Measurements from ENCODE around the gene ALDH1B1. TPM values are rescaled to one million over a fixed set of nuclear protein-coding genes. Genes with fewer than 3 reads are reported as not detected.

The ALDH1B1 gene
- total and polyA plus RNA-seq, 9 of the 15 experiments (the other 6 are each of a cell fraction or from before 2014, with no cell fraction given): 8.6 to 46.5 (median 30.8) TPM

Other genes with a start within 250 kb of the ALDH1B1 start
- gene IGFBPL1, start 31.8 kb downstream of the ALDH1B1 start, total RNA-seq (2014; rRNA removed): not detected in 2 replicates
- not detected in 2 replicates for gene IGFBPL1, start 31.8 kb downstream of the ALDH1B1 start, total RNA-seq (2014; rRNA removed; fragmentation: Illumina TruSeq; extraction: Trizol)
- not detected in 2 replicates for gene IGFBPL1, start 31.8 kb downstream of the ALDH1B1 start, total RNA-seq (2015; rRNA removed; fragmentation: Illumina TruSeq; extraction: Trizol)
- not detected in 2 replicates for gene IGFBPL1, start 31.8 kb downstream of the ALDH1B1 start, total RNA-seq (2021)
- not detected in 2 replicates for gene IGFBPL1, start 31.8 kb downstream of the ALDH1B1 start, polyA plus RNA-seq (2011; rRNA removed)
- gene IGFBPL1, start 31.8 kb downstream of the ALDH1B1 start, polyA plus RNA-seq (2014; fragmentation: Illumina TruSeq; extraction: Trizol): not detected in 2 replicates
- not detected for gene IGFBPL1, start 31.8 kb downstream of the ALDH1B1 start, polyA plus RNA-seq (2014; fragmentation: Nextera tagmentation; extraction: Ambion mirVana)
- not detected in 2 replicates for gene IGFBPL1, start 31.8 kb downstream of the ALDH1B1 start, polyA plus RNA-seq (2014; rRNA removed)
- gene ANKRD18A, start 227.9 kb downstream of the ALDH1B1 start, total RNA-seq (2014; rRNA removed): not detected in 2 replicates
- gene ANKRD18A, start 227.9 kb downstream of the ALDH1B1 start, total RNA-seq (2014; rRNA removed; fragmentation: Illumina TruSeq; extraction: Trizol): not detected in 2 replicates
- gene ANKRD18A, start 227.9 kb downstream of the ALDH1B1 start, total RNA-seq (2015; rRNA removed; fragmentation: Illumina TruSeq; extraction: Trizol): not detected in 2 replicates
- 0.76 and 1.9 TPM in 2 replicates for gene ANKRD18A, start 227.9 kb downstream of the ALDH1B1 start, total RNA-seq (2021)
- gene ANKRD18A, start 227.9 kb downstream of the ALDH1B1 start, polyA plus RNA-seq (2011; rRNA removed): not detected in 2 replicates
- not detected in 2 replicates for gene ANKRD18A, start 227.9 kb downstream of the ALDH1B1 start, polyA plus RNA-seq (2014; fragmentation: Illumina TruSeq; extraction: Trizol)
- not detected for gene ANKRD18A, start 227.9 kb downstream of the ALDH1B1 start, polyA plus RNA-seq (2014; fragmentation: Nextera tagmentation; extraction: Ambion mirVana)
- not detected in 2 replicates for gene ANKRD18A, start 227.9 kb downstream of the ALDH1B1 start, polyA plus RNA-seq (2014; rRNA removed)